ENCODE results near the gene RNF182. TPM values are rescaled to one million over a fixed set of nuclear protein-coding genes. Genes with fewer than 3 reads are reported as not detected.
"Not testable (repeated sequence)": the region's sequence is repeated elsewhere in the genome, so short reads cannot be mapped to it uniquely, and the experiment has no call there.

Gene RNF182
- total and polyA plus RNA-seq, 9 of the 15 experiments (the other 6 are each of a cell fraction or from before 2014, with no cell fraction given) = 12.8 to 22.8 (median 17.5) TPM

GRCh38 chr6:13935881-13936261, 11.1 kb downstream of the RNF182 start:
- in situ Hi-C loops (cut with MboI); H4K20me1 ChIP-seq (replicated peaks; ENCODE audit: control insufficient read depth, insufficient read depth, low read length); H3K27ac ChIP-seq (ENCODE audit: extremely low read depth, low read depth, low read length); H3K36me3 ChIP-seq (ENCODE audit: control insufficient read depth, insufficient read depth, low read length); H3K4me3 ChIP-seq; BruUV-seq (replicated peaks); H2AFZ ChIP-seq (ENCODE audit: low read depth, low read length); FAIRE-seq; H3K9ac ChIP-seq (ENCODE audit: insufficient read depth in 1 of 2, low read depth in 2 of 2, low read length in 2 of 2); ATAC-seq; H3K9me1 ChIP-seq (ENCODE audit: control insufficient read depth, insufficient read depth, low read length); H3K27me3 ChIP-seq (ENCODE audit: control insufficient read depth in 2 of 2, insufficient read depth in 2 of 2, low read length in 2 of 2); H3K4me2 ChIP-seq (ENCODE audit: insufficient read depth, low read length); intact Hi-C loops (cut with micrococcal nuclease); H3K9me3 ChIP-seq (replicated peaks; ENCODE audit: control insufficient read depth, insufficient read depth, low read depth, low read length); DNase-seq (ENCODE audit: extremely low read depth in 1 of 4, low spot score in 3 of 4); CTCF ChIA-PET (ENCODE audit: low intra/inter-chr PET ratio): not testable (repeated sequence)
- WGBS (ENCODE audit: insufficient coverage, low coverage, missing lambda C conversion rate) = 86% methylated on average over 3 of the region's 3 CpGs
- H3K4me1 ChIP-seq (replicated peaks in 1 of 2; ENCODE audit: control insufficient read depth in 2 of 2, insufficient read depth in 2 of 2, low read length in 2 of 2) = peaks cover 0 to 11% of the 10 kb centered on the region in 2 experiments; a peak in 2 of 5 replicates
- POLR2A ChIA-PET = interaction anchor here (0.5 to 1.0 kb wide), 2 partner anchors 9 to 24 kb away, joined by 3 to 5 read pairs; no protein-coding TSS in a partner anchor
- H3K79me2 ChIP-seq (ENCODE audit: control insufficient read depth, insufficient read depth, low read length) = peaks cover 89% of the 10 kb centered on the region
- peak; percentile 77; the same call in 1 of the 2 replicates for TF ChIP-seq CC2D1A (IDR thresholded peaks at IDR 0.05)
- peak; percentile 83 for TF ChIP-seq NFIC (IDR thresholded peaks at IDR 0.05)
- peak; percentile 86 for TF ChIP-seq CHAMP1 (IDR thresholded peaks at IDR 0.05)

GRCh38 chr6:13941902-13942301, 17.1 kb downstream of the RNF182 start:
- CTCF ChIA-PET (ENCODE audit: low intra/inter-chr PET ratio) = no interaction called here
- H3K4me3 ChIP-seq = no peak overlapping the region
- H3K4me1 ChIP-seq (replicated peaks in 1 of 2; ENCODE audit: control insufficient read depth in 2 of 2, insufficient read depth in 2 of 2, low read length in 2 of 2) = no peaks in the 10 kb centered on the region
- H4K20me1 ChIP-seq (replicated peaks; ENCODE audit: control insufficient read depth, insufficient read depth, low read length) = no peaks in the 10 kb centered on the region
- in situ Hi-C loops (cut with MboI) (no loop called here), intact Hi-C loops (cut with micrococcal nuclease) (no loop called here)
- H3K9me3 ChIP-seq (replicated peaks; ENCODE audit: control insufficient read depth, insufficient read depth, low read depth, low read length) = peaks cover 17% of the 10 kb centered on the region
- H3K27me3 ChIP-seq (ENCODE audit: control insufficient read depth in 2 of 2, insufficient read depth in 2 of 2, low read length in 2 of 2) = no peaks in the 10 kb centered on the region
- DNase-seq (ENCODE audit: extremely low read depth in 1 of 4, low spot score in 3 of 4) = peak in 1 of 4 experiments; percentile 30
- no peak for ATAC-seq
- no peak overlapping the region for H3K4me2 ChIP-seq (ENCODE audit: insufficient read depth, low read length)
- H2AFZ ChIP-seq (ENCODE audit: low read depth, low read length) = no peak overlapping the region
- no peak overlapping the region for H3K27ac ChIP-seq (ENCODE audit: extremely low read depth, low read depth, low read length)
- POLR2A ChIA-PET = no interaction called here
- no peak for FAIRE-seq
- no TSS peak for BruUV-seq (replicated peaks)
- H3K79me2 ChIP-seq (ENCODE audit: control insufficient read depth, insufficient read depth, low read length) = peaks cover 77% of the 10 kb centered on the region
- H3K9me1 ChIP-seq (ENCODE audit: control insufficient read depth, insufficient read depth, low read length) = no peaks in the 10 kb centered on the region
- no peaks in the 10 kb centered on the region for H3K36me3 ChIP-seq (ENCODE audit: control insufficient read depth, insufficient read depth, low read length)
- no peak overlapping the region for H3K9ac ChIP-seq (ENCODE audit: insufficient read depth in 1 of 2, low read depth in 2 of 2, low read length in 2 of 2)
- TF ChIP-seq, protein P1, sequence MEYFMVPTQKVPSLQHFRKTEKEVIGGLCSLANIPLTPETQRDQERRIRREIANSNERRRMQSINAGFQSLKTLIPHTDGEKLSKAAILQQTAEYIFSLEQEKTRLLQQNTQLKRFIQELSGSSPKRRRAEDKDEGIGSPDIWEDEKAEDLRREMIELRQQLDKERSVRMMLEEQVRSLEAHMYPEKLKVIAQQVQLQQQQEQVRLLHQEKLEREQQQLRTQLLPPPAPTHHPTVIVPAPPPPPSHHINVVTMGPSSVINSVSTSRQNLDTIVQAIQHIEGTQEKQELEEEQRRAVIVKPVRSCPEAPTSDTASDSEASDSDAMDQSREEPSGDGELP (CRISPR knock-in tag; IDR thresholded peaks at IDR 0.05; ENCODE audit: borderline replicate concordance) = no peak
- TF ChIP-seq TRIM28 (IDR thresholded peaks at IDR 0.05) (peak; percentile 99), ZNF165 (CRISPR knock-in tag; IDR thresholded peaks at IDR 0.05; ENCODE audit: borderline replicate concordance) (no peak), JUND (IDR thresholded peaks at IDR 0.05; ENCODE audit: borderline replicate concordance, low read depth, low read length) (no peak), JUND (tag; IDR thresholded peaks at IDR 0.05; ENCODE audit: borderline replicate concordance, low read depth, low read length) (no peak), TGIF2 (CRISPR knock-in tag; IDR thresholded peaks at IDR 0.05) (no peak), CBX3 (IDR thresholded peaks at IDR 0.05; ENCODE audit: borderline replicate concordance in 1 of 2, low read length in 2 of 2) (peak in 1 of 2 experiments; percentile 100; a peak in 2 of 3 replicates), ARNT (IDR thresholded peaks at IDR 0.05) (peak in 1 of 2 experiments; percentile 66; a peak in 1 of 4 replicates), EWSR1 (IDR thresholded peaks at IDR 0.05; ENCODE audit: borderline replicate concordance, low read depth, partially characterized antibody) (no peak), HMGN3 (IDR thresholded peaks at IDR 0.05; ENCODE audit: borderline replicate concordance, extremely low read depth, insufficient read length, low read depth, low read length) (no peak), TAF9B (IDR thresholded peaks at IDR 0.05; ENCODE audit: partially characterized antibody) (peak; percentile 26)
